ENCODE measurements around the gene CNOT4.

The CNOT4 gene

GRCh38 chr7:135509839-135510591, at the start of gene CNOT4:
Gene CNOT4 (minus strand): TSS chr7:135510102. CDS start chr7:135438331, 71,771 bp downstream.
- TF ChIP-seq CTCF (conservative IDR thresholded peaks at IDR 0.05; ENCODE audit: low read depth, low read length) = no peak

GRCh38 chr7:135558881-135559280, 49.0 kb upstream of the CNOT4 start:
- peak overlapping the region; percentile 99 for H3K4me3 ChIP-seq (ENCODE audit: low read length)
- DNase-seq (ENCODE audit: low read depth) = no peak
- no peak for TF ChIP-seq CTCF (conservative IDR thresholded peaks at IDR 0.05; ENCODE audit: low read depth, low read length)

More at GRCh38 chr7:135509839-135510591, at the start of gene CNOT4:
- peak within 1 kb of the TSS; percentile 98 for H3K4me3 ChIP-seq (ENCODE audit: low read length)
- DNase-seq (ENCODE audit: low read depth) = peak; percentile 78

GRCh38 chr7:135558337-135558767, 48.5 kb upstream of the CNOT4 start:
- peak overlapping the region; percentile 99 for H3K4me3 ChIP-seq (ENCODE audit: low read length)
- peak; percentile 16 for DNase-seq (ENCODE audit: low read depth)
- TF ChIP-seq CTCF (conservative IDR thresholded peaks at IDR 0.05; ENCODE audit: low read depth, low read length) = peak; percentile 68

- peak; percentile 54 for DNase-seq (ENCODE audit: low read depth)
- peak within 1 kb of the TSS; percentile 99 for H3K4me3 ChIP-seq (ENCODE audit: low read length)
- TF ChIP-seq CTCF (conservative IDR thresholded peaks at IDR 0.05; ENCODE audit: low read depth, low read length) = no peak
Observed at GRCh38 chr7:135557455-135558336, 47.8 kb upstream of the CNOT4 start, which contains the start of gene NUP205. Gene NUP205 (plus strand): TSS chr7:135557917. CDS start chr7:135557945, 28 bp downstream.

- no peak for DNase-seq (ENCODE audit: low read depth)
- no peak for TF ChIP-seq CTCF (conservative IDR thresholded peaks at IDR 0.05; ENCODE audit: low read depth, low read length)
- no peak overlapping the region for H3K4me3 ChIP-seq (ENCODE audit: low read length)
Observed at GRCh38 chr7:135553346-135553745, 43.4 kb upstream of the CNOT4 start.

- TF ChIP-seq CTCF (conservative IDR thresholded peaks at IDR 0.05; ENCODE audit: low read depth, low read length) = no peak
- no peak for DNase-seq (ENCODE audit: low read depth)
- H3K4me3 ChIP-seq (ENCODE audit: low read length) = no peak overlapping the region
Observed at GRCh38 chr7:135552148-135552547, 42.2 kb upstream of the CNOT4 start.
